ENCODE measurements around the gene PDIA2. TPM values are rescaled to one million over a fixed set of nuclear protein-coding genes. Genes with fewer than 3 reads are reported as not detected.

Gene PDIA2
- total and polyA plus RNA-seq, 2 donors from 2014 or later = not detected

DNA sequence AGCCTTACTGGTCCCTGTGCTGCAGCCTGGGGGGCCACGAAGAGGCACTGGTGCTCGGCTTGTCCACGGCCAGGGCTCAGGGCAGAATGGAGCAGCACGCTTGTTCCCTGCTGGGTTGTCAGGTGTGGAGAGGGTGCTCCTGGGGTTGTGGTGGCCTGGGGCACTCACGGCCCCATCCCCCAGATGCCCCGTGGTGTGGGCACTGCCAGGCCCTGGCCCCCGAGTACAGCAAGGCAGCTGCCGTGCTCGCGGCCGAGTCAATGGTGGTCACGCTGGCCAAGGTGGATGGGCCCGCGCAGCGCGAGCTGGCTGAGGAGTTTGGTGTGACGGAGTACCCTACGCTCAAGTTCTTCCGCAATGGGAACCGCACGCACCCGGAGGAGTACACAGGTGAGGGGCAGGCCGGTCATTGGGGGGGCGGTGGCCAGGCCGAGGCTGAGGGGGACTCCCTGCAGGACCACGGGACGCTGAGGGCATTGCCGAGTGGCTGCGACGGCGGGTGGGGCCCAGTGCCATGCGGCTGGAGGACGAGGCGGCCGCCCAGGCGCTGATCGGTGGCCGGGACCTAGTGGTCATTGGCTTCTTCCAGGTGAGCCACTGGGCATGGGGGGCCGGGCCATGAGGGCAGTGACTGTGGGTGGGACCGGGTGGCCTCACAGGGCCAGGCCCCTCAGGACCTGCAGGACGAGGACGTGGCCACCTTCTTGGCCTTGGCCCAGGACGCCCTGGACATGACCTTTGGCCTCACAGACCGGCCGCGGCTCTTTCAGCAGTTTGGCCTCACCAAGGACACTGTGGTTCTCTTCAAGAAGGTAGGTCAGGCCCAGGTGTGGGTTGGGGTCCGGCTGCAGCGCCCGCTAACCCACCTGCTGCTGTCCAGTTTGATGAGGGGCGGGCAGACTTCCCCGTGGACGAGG lies 1.5 kb downstream of the PDIA2 start:
- no peak overlapping the region for H3K9ac ChIP-seq (ENCODE audit: low read length in 3 of 3)
- DNase-seq = no peak
- H3K27ac ChIP-seq (ENCODE audit: low read depth in 2 of 2, low read length in 2 of 2) = no peak overlapping the region
- intact Hi-C loops (cut with DNase I) = no loop called here
- TF ChIP-seq, protein P1, sequence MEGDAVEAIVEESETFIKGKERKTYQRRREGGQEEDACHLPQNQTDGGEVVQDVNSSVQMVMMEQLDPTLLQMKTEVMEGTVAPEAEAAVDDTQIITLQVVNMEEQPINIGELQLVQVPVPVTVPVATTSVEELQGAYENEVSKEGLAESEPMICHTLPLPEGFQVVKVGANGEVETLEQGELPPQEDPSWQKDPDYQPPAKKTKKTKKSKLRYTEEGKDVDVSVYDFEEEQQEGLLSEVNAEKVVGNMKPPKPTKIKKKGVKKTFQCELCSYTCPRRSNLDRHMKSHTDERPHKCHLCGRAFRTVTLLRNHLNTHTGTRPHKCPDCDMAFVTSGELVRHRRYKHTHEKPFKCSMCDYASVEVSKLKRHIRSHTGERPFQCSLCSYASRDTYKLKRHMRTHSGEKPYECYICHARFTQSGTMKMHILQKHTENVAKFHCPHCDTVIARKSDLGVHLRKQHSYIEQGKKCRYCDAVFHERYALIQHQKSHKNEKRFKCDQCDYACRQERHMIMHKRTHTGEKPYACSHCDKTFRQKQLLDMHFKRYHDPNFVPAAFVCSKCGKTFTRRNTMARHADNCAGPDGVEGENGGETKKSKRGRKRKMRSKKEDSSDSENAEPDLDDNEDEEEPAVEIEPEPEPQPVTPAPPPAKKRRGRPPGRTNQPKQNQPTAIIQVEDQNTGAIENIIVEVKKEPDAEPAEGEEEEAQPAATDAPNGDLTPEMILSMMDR (IDR thresholded peaks at IDR 0.05; ENCODE audit: borderline replicate concordance, extremely low read depth, insufficient read depth) = no peak
- no peak overlapping the region for H3K4me3 ChIP-seq (ENCODE audit: low read length in 3 of 3)
- FAIRE-seq = no peak
- no peaks in the 10 kb centered on the region for H3K9me3 ChIP-seq (ENCODE audit: control insufficient read depth in 2 of 3, insufficient read depth in 1 of 3, low read length in 3 of 3)
- H3K36me3 ChIP-seq (ENCODE audit: control insufficient read depth in 2 of 3, insufficient read depth in 3 of 3, low read length in 3 of 3) = no peaks in the 10 kb centered on the region
- no peaks in the 10 kb centered on the region for H3K27me3 ChIP-seq (ENCODE audit: control insufficient read depth, insufficient read depth, low read length)
- no peaks in the 10 kb centered on the region for H3K4me1 ChIP-seq (ENCODE audit: control insufficient read depth in 2 of 3, insufficient read depth in 2 of 3, low read depth in 1 of 3, low read length in 3 of 3)

DNA sequence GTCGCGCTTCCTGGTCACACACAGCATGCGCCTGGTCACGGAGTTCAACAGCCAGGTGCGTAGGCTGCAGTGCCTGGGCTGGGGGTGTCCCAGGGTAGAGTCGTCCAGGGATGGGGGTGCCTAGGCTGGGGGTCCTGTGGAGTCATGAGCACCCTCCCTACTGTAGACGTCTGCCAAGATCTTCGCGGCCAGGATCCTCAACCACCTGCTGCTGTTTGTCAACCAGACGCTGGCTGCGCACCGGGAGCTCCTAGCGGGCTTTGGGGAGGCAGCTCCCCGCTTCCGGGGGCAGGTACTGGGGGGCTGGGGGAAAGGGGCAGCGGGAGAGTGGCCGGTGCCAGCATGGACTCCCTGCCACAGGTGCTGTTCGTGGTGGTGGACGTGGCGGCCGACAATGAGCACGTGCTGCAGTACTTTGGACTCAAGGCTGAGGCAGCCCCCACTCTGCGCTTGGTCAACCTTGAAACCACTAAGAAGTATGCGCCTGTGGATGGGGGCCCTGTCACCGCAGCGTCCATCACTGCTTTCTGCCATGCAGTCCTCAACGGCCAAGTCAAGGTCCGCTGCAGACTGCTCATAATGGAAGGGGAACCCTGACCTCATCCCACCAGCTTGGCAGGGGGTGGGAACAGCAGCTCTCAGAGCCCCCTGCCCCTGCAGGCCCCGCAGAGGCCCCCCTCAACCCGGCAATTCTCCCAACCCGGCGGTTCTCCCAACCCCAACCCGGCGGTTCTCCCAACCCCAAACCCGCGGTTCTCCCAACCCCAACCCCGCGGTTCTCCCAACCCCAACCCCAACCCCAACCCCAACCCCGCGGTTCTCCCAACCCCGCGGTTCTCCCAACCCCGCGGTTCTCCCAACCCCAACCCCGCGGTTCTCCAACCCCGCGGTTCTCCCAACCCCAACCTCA lies 2.4 kb downstream of the PDIA2 start:
- H3K9ac ChIP-seq (ENCODE audit: low read length in 3 of 3) = no peak overlapping the region

DNA sequence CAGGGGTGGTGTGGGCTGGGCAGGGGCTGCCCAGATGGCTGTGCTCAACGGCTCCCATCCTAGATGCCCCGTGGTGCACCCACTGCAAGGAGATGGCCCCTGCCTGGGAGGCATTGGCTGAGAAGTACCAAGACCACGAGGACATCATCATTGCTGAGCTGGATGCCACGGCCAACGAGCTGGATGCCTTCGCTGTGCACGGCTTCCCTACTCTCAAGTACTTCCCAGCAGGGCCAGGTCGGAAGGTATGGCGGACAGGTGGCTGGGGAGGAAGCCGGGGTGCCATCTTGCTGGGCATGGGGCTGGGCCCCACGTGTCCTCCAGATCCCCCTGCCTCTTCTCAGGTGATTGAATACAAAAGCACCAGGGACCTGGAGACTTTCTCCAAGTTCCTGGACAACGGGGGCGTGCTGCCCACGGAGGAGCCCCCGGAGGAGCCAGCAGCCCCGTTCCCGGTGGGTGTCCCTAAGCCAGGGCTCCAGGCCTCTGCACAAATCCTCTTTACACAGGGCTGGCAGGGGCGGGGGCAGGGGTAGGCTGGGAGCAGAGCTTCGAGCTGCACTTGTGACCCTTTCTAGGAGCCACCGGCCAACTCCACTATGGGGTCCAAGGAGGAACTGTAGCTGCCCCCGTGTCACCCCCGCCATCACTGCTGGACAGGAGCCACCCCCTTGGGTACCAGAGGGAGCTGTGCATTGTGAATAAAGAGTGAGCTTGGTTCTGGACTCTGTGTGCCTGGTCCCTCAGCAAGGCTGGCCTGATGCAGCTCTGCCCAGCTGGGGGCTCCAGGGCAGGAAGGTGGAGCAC lies 3.7 kb downstream of the PDIA2 start:
- DNase-seq (no peak), FAIRE-seq (no peak)
- Histone ChIP-seq H3K27me3 (ENCODE audit: control insufficient read depth, insufficient read depth, low read length) (no peaks in the 10 kb centered on the region), H3K36me3 (ENCODE audit: control insufficient read depth in 2 of 3, insufficient read depth in 3 of 3, low read length in 3 of 3) (peaks cover 0 to 4% (median 0%) of the 10 kb centered on the region in 3 donors), H3K9ac (ENCODE audit: low read length in 3 of 3) (no peak overlapping the region), H3K9me3 (ENCODE audit: control insufficient read depth in 2 of 3, insufficient read depth in 1 of 3, low read length in 3 of 3) (no peaks in the 10 kb centered on the region), H3K27ac (ENCODE audit: low read depth in 2 of 2, low read length in 2 of 2) (no peak overlapping the region), H3K4me3 (ENCODE audit: low read length in 3 of 3) (no peak overlapping the region), H3K4me1 (ENCODE audit: control insufficient read depth in 2 of 3, insufficient read depth in 2 of 3, low read depth in 1 of 3, low read length in 3 of 3) (no peaks in the 10 kb centered on the region)
- intact Hi-C loops (cut with DNase I) = no loop called here
- TF ChIP-seq, protein P1 (IDR thresholded peaks at IDR 0.05; ENCODE audit: borderline replicate concordance, extremely low read depth, insufficient read depth) = no peak

More for the DNA sequence above, 2.4 kb downstream of the PDIA2 start:
- TF ChIP-seq, protein P1 (IDR thresholded peaks at IDR 0.05; ENCODE audit: borderline replicate concordance, extremely low read depth, insufficient read depth) = no peak
- no peaks in the 10 kb centered on the region for H3K27me3 ChIP-seq (ENCODE audit: control insufficient read depth, insufficient read depth, low read length)
- no peaks in the 10 kb centered on the region for H3K36me3 ChIP-seq (ENCODE audit: control insufficient read depth in 2 of 3, insufficient read depth in 3 of 3, low read length in 3 of 3)
- no peaks in the 10 kb centered on the region for H3K4me1 ChIP-seq (ENCODE audit: control insufficient read depth in 2 of 3, insufficient read depth in 2 of 3, low read depth in 1 of 3, low read length in 3 of 3)
- no peaks in the 10 kb centered on the region for H3K9me3 ChIP-seq (ENCODE audit: control insufficient read depth in 2 of 3, insufficient read depth in 1 of 3, low read length in 3 of 3)
- H3K27ac ChIP-seq (ENCODE audit: low read depth in 2 of 2, low read length in 2 of 2) = no peak overlapping the region
- FAIRE-seq = no peak
- peak in 3 of 5 donors; percentile 38 to 63 (median 43) for DNase-seq
- no peak overlapping the region for H3K4me3 ChIP-seq (ENCODE audit: low read length in 3 of 3)
- intact Hi-C loops (cut with DNase I) = no loop called here

Data from kidney (tissue), 14 donors.